ENCODE data around the gene STK16.

DNA sequence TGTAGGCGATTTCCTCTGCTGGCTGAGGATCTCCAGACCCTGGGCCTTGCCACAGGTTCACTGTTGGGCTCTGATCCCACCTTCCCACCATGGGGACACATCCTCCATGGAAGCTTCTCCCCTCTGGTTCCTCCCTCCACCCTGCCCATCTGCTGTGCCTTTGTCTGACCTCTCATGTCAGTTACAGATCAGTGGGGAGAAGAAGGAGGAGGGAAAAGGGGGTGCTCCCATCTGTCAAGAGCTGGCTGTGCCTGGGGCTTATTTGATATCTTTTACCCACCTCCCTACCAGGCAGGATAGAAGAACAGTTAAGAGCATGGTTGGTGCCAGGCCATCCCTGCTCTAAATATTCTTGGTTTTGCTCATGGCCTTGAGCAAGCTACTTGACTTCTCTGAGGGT lies 21.6 kb downstream of the STK16 start:
- TF ChIP-seq CEBPB (IDR thresholded peaks at IDR 0.05) (no peak), NFIC (IDR thresholded peaks at IDR 0.05) (no peak), TAF1 (IDR thresholded peaks at IDR 0.05; ENCODE audit: low read depth) (no peak), REST (IDR thresholded peaks at IDR 0.05; ENCODE audit: low read depth) (no peak), FOXM1 (IDR thresholded peaks at IDR 0.05; ENCODE audit: borderline replicate concordance, low read depth) (no peak), YY1 (IDR thresholded peaks at IDR 0.05; ENCODE audit: low read depth) (no peak), TCF12 (IDR thresholded peaks at IDR 0.05; ENCODE audit: low read depth) (no peak)
